SK-N-SH (cell line): ENCODE results near the gene KRT24.

Experiments used
- CTCF ChIP-seq: fragments of 200-600 bp; sonication (generic); IDR thresholded peaks from 2 replicates; pipeline ENCODE4 v1.6.1; 2017; ENCODE audit warnings: antibody characterized with exemption, mild to moderate bottlenecking, moderate library complexity
- EP300 ChIP-seq, 2 experiments: IDR thresholded peaks; 2 replicates each; pipeline versions ENCODE4 v1.4.0 to v1.6.1; 2012; ENCODE audit warnings: borderline replicate concordance in 1 of 2, low read depth in 1 of 2, low read length in 1 of 2
- EZH2phosphoT487 ChIP-seq: fragments of 200-600 bp; sonication (generic); IDR thresholded peaks from 2 replicates; pipeline ENCODE4 v1.6.1; 2017; ENCODE audit warnings: low read depth, mixed run types, mild to moderate bottlenecking, antibody characterized with exemption, moderate library complexity, borderline replicate concordance
- RAD21 ChIP-seq: IDR thresholded peaks from 2 replicates; pipeline ENCODE4 v1.6.1; 2012; ENCODE audit warnings: mild to moderate bottlenecking, low read length
- TAF1 ChIP-seq: IDR thresholded peaks from 2 replicates; pipeline ENCODE4 v1.6.1; 2012; ENCODE audit warnings: low read depth, mild to moderate bottlenecking, low read length, moderate library complexity, borderline replicate concordance

GRCh38 chr17:40648384-40648968, 55.1 kb downstream of the KRT24 start:
- no peak for TF ChIP-seq TAF1
- no peak for TF ChIP-seq CTCF
- no peak for TF ChIP-seq RAD21
- TF ChIP-seq EZH2phosphoT487: no peak
- TF ChIP-seq EP300 (IDR thresholded peaks at IDR 0.05; ENCODE audit: borderline replicate concordance in 1 of 2, low read depth in 1 of 2, low read length in 1 of 2): no peak
